ENCODE results near the gene SCD5. TPM values are rescaled to one million over a fixed set of nuclear protein-coding genes. Genes with fewer than 3 reads are reported as not detected.

The SCD5 gene
- total RNA-seq, 1 experiment from 2014 or later = 14.9 TPM

GRCh38 chr4:82645936-82646565, 152.5 kb downstream of the SCD5 start:
- H2AFZ ChIP-seq (ENCODE audit: low read length) = no peak overlapping the region
- no peaks in the 10 kb centered on the region for H3K36me3 ChIP-seq (ENCODE audit: insufficient read depth, low read length)
- no peaks in the 10 kb centered on the region for H4K20me1 ChIP-seq (ENCODE audit: insufficient read depth, low read depth, low read length)
- H3K4me2 ChIP-seq (ENCODE audit: low read depth, low read length, poor library complexity, severe bottlenecking) = no peak overlapping the region
- H3K9me3 ChIP-seq (ENCODE audit: low read length) = no peaks in the 10 kb centered on the region
- H3K27me3 ChIP-seq (ENCODE audit: low read length) = no peaks in the 10 kb centered on the region
- H3K4me3 ChIP-seq (ENCODE audit: low read length) = no peak overlapping the region
- H3K79me2 ChIP-seq (ENCODE audit: low read length) = no peaks in the 10 kb centered on the region
- no peak overlapping the region for H3K27ac ChIP-seq (ENCODE audit: low read length)
- H3K9ac ChIP-seq (ENCODE audit: low read length) = no peak overlapping the region
- no peak for DNase-seq
- no peaks in the 10 kb centered on the region for H3K4me1 ChIP-seq (ENCODE audit: low read length)
- H3K9me2 ChIP-seq (replicated peaks; ENCODE audit: insufficient read depth, low read length) = no peaks in the 10 kb centered on the region

- DNase-seq = no peak
- no peaks in the 10 kb centered on the region for H3K27me3 ChIP-seq (ENCODE audit: low read length)
- no peaks in the 10 kb centered on the region for H3K9me3 ChIP-seq (ENCODE audit: low read length)
Measured at GRCh38 chr4:82644734-82645126, 153.9 kb downstream of the SCD5 start.

GRCh38 chr4:82643994-82644733, 154.4 kb downstream of the SCD5 start:
- H3K4me2 ChIP-seq (ENCODE audit: low read depth, low read length, poor library complexity, severe bottlenecking) = no peak overlapping the region
- H3K36me3 ChIP-seq (ENCODE audit: insufficient read depth, low read length) = no peaks in the 10 kb centered on the region
- H3K9me2 ChIP-seq (replicated peaks; ENCODE audit: insufficient read depth, low read length) = no peaks in the 10 kb centered on the region
- no peak overlapping the region for H3K4me3 ChIP-seq (ENCODE audit: low read length)
- H3K79me2 ChIP-seq (ENCODE audit: low read length) = no peaks in the 10 kb centered on the region
- H3K4me1 ChIP-seq (ENCODE audit: low read length) = no peaks in the 10 kb centered on the region
- no peak overlapping the region for H2AFZ ChIP-seq (ENCODE audit: low read length)
- no peak for DNase-seq
- H3K27me3 ChIP-seq (ENCODE audit: low read length) = no peaks in the 10 kb centered on the region
- H3K9me3 ChIP-seq (ENCODE audit: low read length) = no peaks in the 10 kb centered on the region
- H3K9ac ChIP-seq (ENCODE audit: low read length) = no peak overlapping the region
- no peak overlapping the region for H3K27ac ChIP-seq (ENCODE audit: low read length)
- H4K20me1 ChIP-seq (ENCODE audit: insufficient read depth, low read depth, low read length) = no peaks in the 10 kb centered on the region

More at GRCh38 chr4:82644734-82645126, 153.9 kb downstream of the SCD5 start:
- Histone ChIP-seq H3K36me3 (ENCODE audit: insufficient read depth, low read length) (no peaks in the 10 kb centered on the region), H3K4me1 (ENCODE audit: low read length) (no peaks in the 10 kb centered on the region), H2AFZ (ENCODE audit: low read length) (no peak overlapping the region), H3K4me3 (ENCODE audit: low read length) (no peak overlapping the region), H3K79me2 (ENCODE audit: low read length) (no peaks in the 10 kb centered on the region), H4K20me1 (ENCODE audit: insufficient read depth, low read depth, low read length) (no peaks in the 10 kb centered on the region), H3K27ac (ENCODE audit: low read length) (no peak overlapping the region), H3K9me2 (replicated peaks; ENCODE audit: insufficient read depth, low read length) (no peaks in the 10 kb centered on the region), H3K9ac (ENCODE audit: low read length) (no peak overlapping the region), H3K4me2 (ENCODE audit: low read depth, low read length, poor library complexity, severe bottlenecking) (no peak overlapping the region)

- H3K27ac ChIP-seq (ENCODE audit: low read length) = no peak overlapping the region
- no peaks in the 10 kb centered on the region for H4K20me1 ChIP-seq (ENCODE audit: insufficient read depth, low read depth, low read length)
- no peaks in the 10 kb centered on the region for H3K9me3 ChIP-seq (ENCODE audit: low read length)
- H3K4me3 ChIP-seq (ENCODE audit: low read length) = no peak overlapping the region
- H3K27me3 ChIP-seq (ENCODE audit: low read length) = no peaks in the 10 kb centered on the region
- no peaks in the 10 kb centered on the region for H3K36me3 ChIP-seq (ENCODE audit: insufficient read depth, low read length)
- no peak overlapping the region for H3K9ac ChIP-seq (ENCODE audit: low read length)
- H3K4me1 ChIP-seq (ENCODE audit: low read length) = no peaks in the 10 kb centered on the region
- no peaks in the 10 kb centered on the region for H3K79me2 ChIP-seq (ENCODE audit: low read length)
- no peak overlapping the region for H3K4me2 ChIP-seq (ENCODE audit: low read depth, low read length, poor library complexity, severe bottlenecking)
- H3K9me2 ChIP-seq (replicated peaks; ENCODE audit: insufficient read depth, low read length) = no peaks in the 10 kb centered on the region
- no peak for DNase-seq
- no peak overlapping the region for H2AFZ ChIP-seq (ENCODE audit: low read length)
Measured at GRCh38 chr4:82642331-82642730, 156.3 kb downstream of the SCD5 start.

- H4K20me1 ChIP-seq (ENCODE audit: insufficient read depth, low read depth, low read length) = no peaks in the 10 kb centered on the region
- H2AFZ ChIP-seq (ENCODE audit: low read length) = no peak overlapping the region
- no peaks in the 10 kb centered on the region for H3K9me2 ChIP-seq (replicated peaks; ENCODE audit: insufficient read depth, low read length)
- H3K4me2 ChIP-seq (ENCODE audit: low read depth, low read length, poor library complexity, severe bottlenecking) = no peak overlapping the region
- no peaks in the 10 kb centered on the region for H3K36me3 ChIP-seq (ENCODE audit: insufficient read depth, low read length)
- no peaks in the 10 kb centered on the region for H3K4me1 ChIP-seq (ENCODE audit: low read length)
- no peak overlapping the region for H3K4me3 ChIP-seq (ENCODE audit: low read length)
- H3K27ac ChIP-seq (ENCODE audit: low read length) = no peak overlapping the region
- no peaks in the 10 kb centered on the region for H3K27me3 ChIP-seq (ENCODE audit: low read length)
- H3K9me3 ChIP-seq (ENCODE audit: low read length) = no peaks in the 10 kb centered on the region
- DNase-seq = no peak
- H3K79me2 ChIP-seq (ENCODE audit: low read length) = no peaks in the 10 kb centered on the region
- no peak overlapping the region for H3K9ac ChIP-seq (ENCODE audit: low read length)
Measured at GRCh38 chr4:82640540-82640939, 158.1 kb downstream of the SCD5 start.

GRCh38 chr4:82639971-82640370, 158.6 kb downstream of the SCD5 start:
- Histone ChIP-seq H3K36me3 (ENCODE audit: insufficient read depth, low read length) (no peaks in the 10 kb centered on the region), H2AFZ (ENCODE audit: low read length) (no peak overlapping the region), H4K20me1 (ENCODE audit: insufficient read depth, low read depth, low read length) (no peaks in the 10 kb centered on the region), H3K27ac (ENCODE audit: low read length) (no peak overlapping the region), H3K27me3 (ENCODE audit: low read length) (no peaks in the 10 kb centered on the region), H3K9ac (ENCODE audit: low read length) (no peak overlapping the region), H3K9me2 (replicated peaks; ENCODE audit: insufficient read depth, low read length) (no peaks in the 10 kb centered on the region), H3K4me2 (ENCODE audit: low read depth, low read length, poor library complexity, severe bottlenecking) (no peak overlapping the region), H3K9me3 (ENCODE audit: low read length) (no peaks in the 10 kb centered on the region), H3K4me3 (ENCODE audit: low read length) (no peak overlapping the region), H3K79me2 (ENCODE audit: low read length) (no peaks in the 10 kb centered on the region), H3K4me1 (ENCODE audit: low read length) (no peaks in the 10 kb centered on the region)
- DNase-seq = no peak

GRCh38 chr4:82638479-82638878, 160.1 kb downstream of the SCD5 start:
- Histone ChIP-seq H3K4me3 (ENCODE audit: low read length) (no peak overlapping the region), H3K9me3 (ENCODE audit: low read length) (no peaks in the 10 kb centered on the region), H3K9me2 (replicated peaks; ENCODE audit: insufficient read depth, low read length) (no peaks in the 10 kb centered on the region), H3K4me2 (ENCODE audit: low read depth, low read length, poor library complexity, severe bottlenecking) (no peak overlapping the region), H2AFZ (ENCODE audit: low read length) (no peak overlapping the region), H3K36me3 (ENCODE audit: insufficient read depth, low read length) (no peaks in the 10 kb centered on the region; the same call in 1 of the 2 replicates), H3K4me1 (ENCODE audit: low read length) (peaks cover 5% of the 10 kb centered on the region), H3K27ac (ENCODE audit: low read length) (no peak overlapping the region), H4K20me1 (ENCODE audit: insufficient read depth, low read depth, low read length) (no peaks in the 10 kb centered on the region), H3K79me2 (ENCODE audit: low read length) (no peaks in the 10 kb centered on the region), H3K9ac (ENCODE audit: low read length) (no peak overlapping the region), H3K27me3 (ENCODE audit: low read length) (no peaks in the 10 kb centered on the region)
- no peak for DNase-seq

- DNase-seq = no peak
- no peak overlapping the region for H3K27ac ChIP-seq (ENCODE audit: low read length)
- H3K4me2 ChIP-seq (ENCODE audit: low read depth, low read length, poor library complexity, severe bottlenecking) = no peak overlapping the region
- no peaks in the 10 kb centered on the region for H3K27me3 ChIP-seq (ENCODE audit: low read length)
- H2AFZ ChIP-seq (ENCODE audit: low read length) = no peak overlapping the region
- no peaks in the 10 kb centered on the region for H3K9me3 ChIP-seq (ENCODE audit: low read length)
- peaks cover 7% of the 10 kb centered on the region for H3K4me1 ChIP-seq (ENCODE audit: low read length)
- no peaks in the 10 kb centered on the region for H4K20me1 ChIP-seq (ENCODE audit: insufficient read depth, low read depth, low read length)
- no peaks in the 10 kb centered on the region for H3K79me2 ChIP-seq (ENCODE audit: low read length)
- H3K9ac ChIP-seq (ENCODE audit: low read length) = no peak overlapping the region
- H3K36me3 ChIP-seq (ENCODE audit: insufficient read depth, low read length) = no peaks in the 10 kb centered on the region; the same call in 1 of the 2 replicates
- no peak overlapping the region for H3K4me3 ChIP-seq (ENCODE audit: low read length)
- H3K9me2 ChIP-seq (replicated peaks; ENCODE audit: insufficient read depth, low read length) = no peaks in the 10 kb centered on the region
Measured at GRCh38 chr4:82630079-82630478, 168.5 kb downstream of the SCD5 start.
